SKM-1 treated with dmso at 0.1 percent for 144 hours (cell line): Measurements from ENCODE around the gene ENOX2.
"Not testable (repeated sequence)": the region's sequence is repeated elsewhere in the genome, so short reads cannot be mapped to it uniquely, and the experiment has no call there.

ENCODE experiments used
- DNase-seq: peaks from one replicate; lab custom pipeline; 2025; ENCODE audit not compliant: unreplicated experiment; lab: John Stamatoyannopoulos, UW

ENOX2 gene

GRCh38 chrX:130827648-130828047, 75.4 kb downstream of the ENOX2 start:
- DNase-seq = no peak

- no peak for DNase-seq
Measured at GRCh38 chrX:130826249-130826648, 76.8 kb downstream of the ENOX2 start.

- no peak for DNase-seq
Measured at GRCh38 chrX:130825525-130825924, 77.5 kb downstream of the ENOX2 start.

- not testable (repeated sequence) for DNase-seq
Measured at GRCh38 chrX:130819367-130819766, 83.6 kb downstream of the ENOX2 start.

GRCh38 chrX:130813932-130814331, 89.1 kb downstream of the ENOX2 start:
- DNase-seq = not testable (repeated sequence)

- no peak for DNase-seq
Measured at GRCh38 chrX:130810561-130810960, 92.4 kb downstream of the ENOX2 start.

- no peak for DNase-seq
Measured at GRCh38 chrX:130805903-130806302, 97.1 kb downstream of the ENOX2 start.

GRCh38 chrX:130803537-130803936, 99.5 kb downstream of the ENOX2 start:
- DNase-seq = no peak

- DNase-seq = no peak
Measured at GRCh38 chrX:130801901-130802300, 101.1 kb downstream of the ENOX2 start.

- no peak for DNase-seq
Measured at GRCh38 chrX:130799393-130799792, 103.6 kb downstream of the ENOX2 start.

- no peak for DNase-seq
Measured at GRCh38 chrX:130793975-130794374, 109.0 kb downstream of the ENOX2 start.

- not testable (repeated sequence) for DNase-seq
Measured at GRCh38 chrX:130791870-130792269, 111.1 kb downstream of the ENOX2 start.

GRCh38 chrX:130789793-130790192, 113.2 kb downstream of the ENOX2 start:
- DNase-seq = no peak

GRCh38 chrX:130788786-130789581, 114.0 kb downstream of the ENOX2 start:
- DNase-seq = no peak

- DNase-seq = no peak
Measured at GRCh38 chrX:130786030-130786429, 117.0 kb downstream of the ENOX2 start.

GRCh38 chrX:130778773-130779172, 124.2 kb downstream of the ENOX2 start:
- no peak for DNase-seq

- no peak for DNase-seq
Measured at GRCh38 chrX:130775849-130776248, 127.2 kb downstream of the ENOX2 start.

GRCh38 chrX:130772776-130773143, 130.2 kb downstream of the ENOX2 start:
- no peak for DNase-seq

GRCh38 chrX:130772105-130772775, 130.8 kb downstream of the ENOX2 start:
- no peak for DNase-seq

- no peak for DNase-seq
Measured at GRCh38 chrX:130771648-130772047, 131.4 kb downstream of the ENOX2 start.

- no peak for DNase-seq
Measured at GRCh38 chrX:130771230-130771629, 131.8 kb downstream of the ENOX2 start.

GRCh38 chrX:130770615-130771014, 132.4 kb downstream of the ENOX2 start:
- DNase-seq = no peak

GRCh38 chrX:130769835-130770234, 133.2 kb downstream of the ENOX2 start:
- no peak for DNase-seq
